Calu3 (cell line): ENCODE data around the gene PSMD2. TPM values are rescaled to one million over a fixed set of nuclear protein-coding genes. Genes with fewer than 3 reads are reported as not detected.

Source experiments
- BruUV-seq: library from RNA; stranded (reverse); fragments of 400-500 nt; replicated peaks from 2 replicates; lab custom pipeline; 2021; lab: Mats Ljungman, UMichigan
- CTCF ChIA-PET: fragments of 300-600 bp; sonication (Branson Sonifier 250); formaldehyde crosslinking; loops from one replicate; lab custom pipeline; 2022; ENCODE audit warnings: antibody characterized with exemption; lab: Charles Lee
- DNase-seq: peaks from one replicate; pipeline ENCODE4 v3.0.0; 2022
- H3K27ac Mint-ChIP-seq: one replicate; pipeline ENCODE4 v1.8.0; 2022; ENCODE audit warnings: mixed read lengths; ENCODE audit not compliant: unreplicated experiment
- H3K27me3 Mint-ChIP-seq: one replicate; pipeline ENCODE4 v1.8.0; 2022; ENCODE audit warnings: mixed read lengths; ENCODE audit not compliant: unreplicated experiment
- H3K36me3 Mint-ChIP-seq: one replicate; pipeline ENCODE4 v1.8.0; 2022; ENCODE audit warnings: mild to moderate bottlenecking, moderate library complexity, mixed read lengths; ENCODE audit not compliant: insufficient read depth, unreplicated experiment
- H3K4me1 Mint-ChIP-seq: one replicate; pipeline ENCODE4 v1.8.0; 2022; ENCODE audit warnings: mild to moderate bottlenecking, low read depth, mixed read lengths; ENCODE audit not compliant: unreplicated experiment
- H3K4me3 Mint-ChIP-seq: one replicate; pipeline ENCODE4 v1.8.0; 2022; ENCODE audit warnings: mild to moderate bottlenecking, low read depth, moderate library complexity, mixed read lengths; ENCODE audit not compliant: unreplicated experiment
- H3K9me3 Mint-ChIP-seq: one replicate; pipeline ENCODE4 v1.8.0; 2022; ENCODE audit warnings: low read depth, mixed read lengths; ENCODE audit not compliant: unreplicated experiment
- intact Hi-C: fragments of 100-400 bp; cut with micrococcal nuclease; formaldehyde crosslinking; loops from one replicate; pipeline ENCODE4 v1.10.0; 2022; ENCODE audit not compliant: unreplicated experiment
- total RNA-seq: library from RNA; stranded (reverse); gene quantifications from 2 replicates; pipeline ENCODE4 v1.2.3, GENCODE V29; 2022
- TF ChIP-seq, protein P1 (sequence below): fragments of 200-600 bp; IDR thresholded peaks from one replicate; pipeline ENCODE4 v1.8.0; 2022; ENCODE audit warnings: antibody characterized with exemption; ENCODE audit not compliant: unreplicated experiment

PSMD2 gene
- total RNA-seq, 1 experiment from 2014 or later, result 530 TPM

DNA sequence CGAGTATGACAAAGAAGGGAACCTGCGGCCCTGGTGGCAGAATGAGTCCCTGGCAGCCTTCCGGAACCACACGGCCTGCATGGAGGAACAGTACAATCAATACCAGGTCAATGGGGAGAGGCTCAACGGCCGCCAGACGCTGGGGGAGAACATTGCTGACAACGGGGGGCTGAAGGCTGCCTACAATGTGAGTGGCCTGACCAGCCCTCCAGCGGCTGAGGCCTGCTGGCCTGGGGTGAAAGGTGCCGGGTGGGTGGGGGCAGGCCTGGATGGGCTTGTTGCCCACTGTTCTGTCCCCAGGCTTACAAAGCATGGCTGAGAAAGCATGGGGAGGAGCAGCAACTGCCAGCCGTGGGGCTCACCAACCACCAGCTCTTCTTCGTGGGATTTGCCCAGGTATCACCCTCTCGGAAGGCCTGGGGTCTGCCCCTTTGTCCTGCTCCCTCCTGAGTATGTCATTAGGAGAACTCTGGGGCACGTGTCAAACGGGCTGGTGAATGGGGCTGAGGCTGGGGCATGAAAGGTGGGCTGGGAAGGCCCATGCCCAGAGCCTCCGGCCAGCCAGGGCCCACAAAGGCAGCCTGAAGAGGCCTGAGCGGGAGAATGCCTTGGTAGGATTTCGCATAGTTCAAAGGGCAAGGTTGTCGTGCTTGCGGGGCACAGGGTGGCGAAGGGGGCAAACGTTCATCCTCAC is 7.8 kb upstream of the PSMD2 start:
- TF ChIP-seq, protein P1, sequence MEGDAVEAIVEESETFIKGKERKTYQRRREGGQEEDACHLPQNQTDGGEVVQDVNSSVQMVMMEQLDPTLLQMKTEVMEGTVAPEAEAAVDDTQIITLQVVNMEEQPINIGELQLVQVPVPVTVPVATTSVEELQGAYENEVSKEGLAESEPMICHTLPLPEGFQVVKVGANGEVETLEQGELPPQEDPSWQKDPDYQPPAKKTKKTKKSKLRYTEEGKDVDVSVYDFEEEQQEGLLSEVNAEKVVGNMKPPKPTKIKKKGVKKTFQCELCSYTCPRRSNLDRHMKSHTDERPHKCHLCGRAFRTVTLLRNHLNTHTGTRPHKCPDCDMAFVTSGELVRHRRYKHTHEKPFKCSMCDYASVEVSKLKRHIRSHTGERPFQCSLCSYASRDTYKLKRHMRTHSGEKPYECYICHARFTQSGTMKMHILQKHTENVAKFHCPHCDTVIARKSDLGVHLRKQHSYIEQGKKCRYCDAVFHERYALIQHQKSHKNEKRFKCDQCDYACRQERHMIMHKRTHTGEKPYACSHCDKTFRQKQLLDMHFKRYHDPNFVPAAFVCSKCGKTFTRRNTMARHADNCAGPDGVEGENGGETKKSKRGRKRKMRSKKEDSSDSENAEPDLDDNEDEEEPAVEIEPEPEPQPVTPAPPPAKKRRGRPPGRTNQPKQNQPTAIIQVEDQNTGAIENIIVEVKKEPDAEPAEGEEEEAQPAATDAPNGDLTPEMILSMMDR, result no peak
- H3K27ac Mint-ChIP-seq, result no peak overlapping the region
- no peaks in the 10 kb centered on the region for H3K36me3 Mint-ChIP-seq
- CTCF ChIA-PET, result interaction anchor here (0.6 kb wide), 1 partner anchor 61 kb away, joined by 3 read pairs; no protein-coding TSS in a partner anchor
- no peaks in the 10 kb centered on the region for H3K9me3 Mint-ChIP-seq
- no peaks in the 10 kb centered on the region for H3K4me1 Mint-ChIP-seq
- no TSS peak for BruUV-seq
- H3K27me3 Mint-ChIP-seq, result peaks cover 67% of the 10 kb centered on the region
- DNase-seq, result no peak
- intact Hi-C loops, result no loop called here
- no peak overlapping the region for H3K4me3 Mint-ChIP-seq

DNA sequence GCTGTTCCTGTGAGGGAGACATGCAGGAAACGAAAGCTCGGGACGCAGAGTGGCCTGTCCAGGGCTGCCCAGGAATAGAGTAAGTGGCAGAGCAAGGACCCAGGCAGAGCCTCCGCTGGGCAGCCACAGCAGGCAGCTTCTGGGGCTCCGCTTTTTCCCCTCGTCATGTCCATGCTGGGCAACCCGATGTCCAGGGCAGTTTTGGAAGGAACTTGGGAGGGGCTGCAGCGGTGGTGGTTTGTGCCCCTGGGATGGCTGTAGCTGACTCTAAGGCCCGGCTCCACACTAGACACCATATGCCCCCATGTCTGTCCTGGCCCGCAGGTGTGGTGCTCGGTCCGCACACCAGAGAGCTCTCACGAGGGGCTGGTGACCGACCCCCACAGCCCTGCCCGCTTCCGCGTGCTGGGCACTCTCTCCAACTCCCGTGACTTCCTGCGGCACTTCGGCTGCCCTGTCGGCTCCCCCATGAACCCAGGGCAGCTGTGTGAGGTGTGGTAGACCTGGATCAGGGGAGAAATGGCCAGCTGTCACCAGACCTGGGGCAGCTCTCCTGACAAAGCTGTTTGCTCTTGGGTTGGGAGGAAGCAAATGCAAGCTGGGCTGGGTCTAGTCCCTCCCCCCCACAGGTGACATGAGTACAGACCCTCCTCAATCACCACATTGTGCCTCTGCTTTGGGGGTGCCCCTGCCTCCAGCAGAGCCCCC is 7.1 kb upstream of the PSMD2 start:
- Mint-ChIP-seq H3K36me3 (no peaks in the 10 kb centered on the region), H3K4me1 (no peaks in the 10 kb centered on the region), H3K27ac (no peak overlapping the region), H3K27me3 (peaks cover 66% of the 10 kb centered on the region), H3K4me3 (no peak overlapping the region), H3K9me3 (no peaks in the 10 kb centered on the region)
- TF ChIP-seq, protein P1, result no peak
- CTCF ChIA-PET, result interaction anchor here (0.5 to 0.6 kb wide), 2 partner anchors 62 to 277 kb away, joined by 3 to 4 read pairs; no protein-coding TSS in a partner anchor
- DNase-seq, result no peak
- BruUV-seq, result no TSS peak
- intact Hi-C loops, result no loop called here

DNA sequence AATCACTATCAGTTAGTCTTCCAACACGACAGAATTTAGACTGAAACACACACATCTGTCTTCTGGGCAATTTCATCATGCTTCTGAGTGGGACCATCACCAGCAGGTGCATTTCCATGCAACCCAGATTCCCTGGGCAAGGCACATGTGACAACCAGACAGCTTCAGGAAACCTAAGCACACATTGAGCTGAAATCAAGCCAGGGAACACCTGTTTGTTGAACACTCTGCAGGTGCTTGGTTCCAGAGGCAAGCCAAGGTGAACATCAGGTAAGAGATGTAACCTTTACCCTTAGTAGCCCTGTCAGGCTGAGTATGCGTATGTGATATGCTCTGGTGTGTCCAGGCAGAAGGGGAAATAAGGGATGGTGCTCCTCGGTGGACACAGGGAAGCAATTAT is 3.3 kb upstream of the PSMD2 start:
- intact Hi-C loops, result no loop called here
- CTCF ChIA-PET, result no interaction called here
- peaks cover 12% of the 10 kb centered on the region for H3K4me1 Mint-ChIP-seq
- TF ChIP-seq, protein P1, result no peak
- no peak overlapping the region for H3K27ac Mint-ChIP-seq
- H3K36me3 Mint-ChIP-seq, result peaks cover 36% of the 10 kb centered on the region
- H3K9me3 Mint-ChIP-seq, result no peaks in the 10 kb centered on the region
- no peak for DNase-seq
- H3K27me3 Mint-ChIP-seq, result peaks cover 65% of the 10 kb centered on the region
- H3K4me3 Mint-ChIP-seq, result no peak overlapping the region
- BruUV-seq, result no TSS peak

DNA sequence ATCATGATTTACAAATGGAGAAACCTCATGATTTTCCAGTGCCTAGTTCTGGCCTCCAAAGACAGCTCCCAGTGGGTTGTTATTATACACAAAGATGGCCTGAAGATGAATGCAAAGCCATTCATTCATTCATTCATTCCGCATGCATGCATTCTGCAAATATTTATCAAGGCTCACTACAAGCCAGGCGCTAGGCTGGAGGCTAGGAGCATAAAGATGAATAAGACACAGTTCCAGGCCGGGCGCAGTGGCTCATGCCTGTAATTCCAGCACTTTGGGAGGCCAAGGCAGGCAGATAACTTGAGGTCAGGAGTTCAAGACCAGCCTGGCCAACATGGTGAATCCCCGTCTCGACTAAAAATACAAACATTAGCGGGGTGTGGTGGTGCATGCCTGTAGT is 2.4 kb upstream of the PSMD2 start:
- H3K9me3 Mint-ChIP-seq, result no peaks in the 10 kb centered on the region
- H3K36me3 Mint-ChIP-seq, result peaks cover 44% of the 10 kb centered on the region
- no peak overlapping the region for H3K27ac Mint-ChIP-seq
- no TSS peak for BruUV-seq
- peak overlapping the region; percentile 97 for H3K4me3 Mint-ChIP-seq
- TF ChIP-seq, protein P1, result no peak
- peaks cover 57% of the 10 kb centered on the region for H3K27me3 Mint-ChIP-seq
- peaks cover 16% of the 10 kb centered on the region for H3K4me1 Mint-ChIP-seq
- no peak for DNase-seq
- CTCF ChIA-PET, result no interaction called here
- intact Hi-C loops, result no loop called here
